ENCODE data around the gene TTLL9.

The TTLL9 gene

DNA sequence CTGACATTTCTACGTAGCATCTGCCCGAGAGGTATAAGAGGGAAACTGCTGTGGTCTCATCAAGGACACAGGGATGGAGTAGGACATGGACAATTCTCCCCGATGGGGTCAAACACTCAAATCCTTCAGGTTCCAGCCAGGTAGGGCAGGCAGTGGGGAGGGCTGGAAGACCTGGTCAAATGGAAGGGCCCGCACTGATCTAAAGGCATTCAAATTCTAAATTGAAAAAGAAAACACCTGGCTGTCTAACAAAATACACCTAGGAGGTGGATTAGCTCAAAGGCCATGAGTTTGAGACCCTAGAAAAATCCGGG, 8.3 kb upstream of the TTLL9 start:
- in situ Hi-C loops (cut with HindIII; ENCODE audit: low sequenced_read_pairs), result no loop called here
- H3K4me3 ChIP-seq (ENCODE audit: low read depth, low read length), result no peak overlapping the region
- TF ChIP-seq, protein P1, sequence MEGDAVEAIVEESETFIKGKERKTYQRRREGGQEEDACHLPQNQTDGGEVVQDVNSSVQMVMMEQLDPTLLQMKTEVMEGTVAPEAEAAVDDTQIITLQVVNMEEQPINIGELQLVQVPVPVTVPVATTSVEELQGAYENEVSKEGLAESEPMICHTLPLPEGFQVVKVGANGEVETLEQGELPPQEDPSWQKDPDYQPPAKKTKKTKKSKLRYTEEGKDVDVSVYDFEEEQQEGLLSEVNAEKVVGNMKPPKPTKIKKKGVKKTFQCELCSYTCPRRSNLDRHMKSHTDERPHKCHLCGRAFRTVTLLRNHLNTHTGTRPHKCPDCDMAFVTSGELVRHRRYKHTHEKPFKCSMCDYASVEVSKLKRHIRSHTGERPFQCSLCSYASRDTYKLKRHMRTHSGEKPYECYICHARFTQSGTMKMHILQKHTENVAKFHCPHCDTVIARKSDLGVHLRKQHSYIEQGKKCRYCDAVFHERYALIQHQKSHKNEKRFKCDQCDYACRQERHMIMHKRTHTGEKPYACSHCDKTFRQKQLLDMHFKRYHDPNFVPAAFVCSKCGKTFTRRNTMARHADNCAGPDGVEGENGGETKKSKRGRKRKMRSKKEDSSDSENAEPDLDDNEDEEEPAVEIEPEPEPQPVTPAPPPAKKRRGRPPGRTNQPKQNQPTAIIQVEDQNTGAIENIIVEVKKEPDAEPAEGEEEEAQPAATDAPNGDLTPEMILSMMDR (IDR thresholded peaks at IDR 0.05; ENCODE audit: low read depth, low read length), result no peak
- DNase-seq (ENCODE audit: low read depth, low spot score), result no peak

DNA sequence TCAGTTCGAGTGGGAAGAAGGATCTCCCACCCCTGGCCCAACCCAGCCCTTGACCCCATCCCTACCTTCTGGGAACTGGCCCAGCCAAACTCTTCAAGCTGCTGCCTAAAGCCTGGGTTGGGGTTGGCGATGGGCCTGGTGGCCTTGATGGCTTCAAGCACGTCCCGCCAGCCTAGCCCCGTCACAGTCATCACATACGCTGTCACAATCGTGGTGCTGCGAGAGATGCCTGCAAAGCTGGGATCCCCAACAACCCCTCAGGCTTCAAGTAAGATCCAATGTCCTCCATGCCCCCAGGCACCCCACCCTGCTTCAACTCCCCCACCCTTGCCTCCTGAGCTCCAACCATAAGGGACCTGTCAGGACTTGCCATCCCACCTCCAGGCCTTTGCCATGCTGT, 7.9 kb upstream of the TTLL9 start:
- H3K4me3 ChIP-seq (ENCODE audit: low read depth, low read length), result no peak overlapping the region
- in situ Hi-C loops (cut with HindIII; ENCODE audit: low sequenced_read_pairs), result no loop called here
- DNase-seq (ENCODE audit: low read depth, low spot score), result no peak
- TF ChIP-seq, protein P1 (IDR thresholded peaks at IDR 0.05; ENCODE audit: low read depth, low read length), result no peak

DNA sequence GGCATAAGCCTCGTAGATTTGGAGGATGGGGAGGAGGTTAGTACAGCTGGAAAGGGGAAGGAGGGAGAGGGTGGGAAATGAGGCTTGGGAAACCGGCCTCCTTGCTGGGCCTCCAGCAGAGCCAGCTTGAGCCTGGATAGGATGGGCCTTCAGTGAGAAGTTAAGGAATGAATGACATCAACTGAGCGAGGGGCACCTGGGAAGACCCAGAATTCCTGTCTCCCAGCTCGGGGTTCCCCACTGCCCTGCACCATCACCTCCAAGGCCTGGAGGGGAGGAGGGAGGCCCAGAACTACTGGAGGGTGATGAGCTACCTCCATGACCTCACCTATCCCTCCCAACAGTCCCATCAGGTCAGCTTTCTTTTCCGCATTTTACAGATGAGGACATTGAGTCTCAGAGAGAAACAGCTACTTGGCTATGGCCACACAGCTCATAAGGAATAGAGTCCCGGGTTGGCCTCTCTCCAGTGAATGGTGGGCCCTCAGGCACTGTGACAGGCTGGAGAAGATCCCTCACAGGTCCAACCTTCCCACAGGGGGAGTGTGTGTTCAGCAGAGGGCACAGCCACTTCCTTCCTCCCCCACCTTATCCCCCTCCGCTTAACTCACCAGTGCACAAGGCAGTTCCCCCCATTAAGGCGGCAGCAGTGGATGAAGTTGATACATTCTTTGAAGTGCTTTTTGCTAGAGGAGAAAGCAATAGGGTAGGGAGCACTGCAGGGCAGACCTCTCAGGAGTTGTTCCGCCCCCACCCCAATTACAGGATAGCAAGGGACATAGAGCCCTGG, 6.9 kb upstream of the TTLL9 start:
- TF ChIP-seq, protein P1 (IDR thresholded peaks at IDR 0.05; ENCODE audit: low read depth, low read length), result no peak
- no peak overlapping the region for H3K4me3 ChIP-seq (ENCODE audit: low read depth, low read length)
- in situ Hi-C loops (cut with HindIII; ENCODE audit: low sequenced_read_pairs), result no loop called here
- DNase-seq (ENCODE audit: low read depth, low spot score), result no peak

DNA sequence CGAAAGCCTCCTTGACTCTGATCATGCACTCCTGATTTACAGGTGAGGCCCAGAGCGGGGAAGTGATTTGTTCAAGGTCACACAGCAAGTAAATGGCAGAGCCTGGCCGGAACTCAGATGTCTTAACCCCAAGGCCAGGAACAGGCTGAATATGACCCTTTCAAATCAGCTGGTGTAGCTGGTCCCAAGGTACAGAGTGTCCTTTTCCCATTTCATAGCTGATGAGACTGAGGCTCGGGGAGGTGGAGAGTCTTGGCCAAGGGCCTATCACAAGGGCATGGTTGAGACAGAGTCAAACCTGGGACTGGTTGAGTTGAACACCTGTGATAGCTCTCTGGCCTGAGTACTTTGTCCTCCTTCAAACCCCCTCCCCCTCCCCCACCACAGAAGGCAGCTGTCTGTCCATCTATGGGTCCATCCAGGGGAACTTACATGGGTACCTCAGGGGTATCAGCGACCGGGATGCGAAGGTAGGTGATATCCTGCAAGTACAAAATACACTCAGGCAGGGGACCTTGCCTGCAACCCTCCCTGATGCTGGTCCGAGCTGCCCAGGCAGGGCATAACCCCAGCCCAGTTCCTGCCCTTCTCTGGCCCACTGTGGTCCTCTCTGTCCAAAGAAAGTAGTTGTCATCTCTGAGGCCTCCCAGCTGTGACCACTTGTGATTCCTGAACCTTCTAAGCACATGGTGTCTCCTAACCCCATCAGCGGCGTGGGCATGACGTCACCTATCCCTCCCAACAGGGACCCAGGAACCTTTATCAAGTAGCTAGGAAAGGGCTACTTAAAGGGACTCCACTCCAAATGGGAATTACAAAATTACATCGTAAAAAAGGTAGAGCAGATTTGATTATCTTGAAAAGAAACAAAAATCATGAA, 5.7 kb upstream of the TTLL9 start:
- DNase-seq (ENCODE audit: low read depth, low spot score), result no peak
- in situ Hi-C loops (cut with HindIII; ENCODE audit: low sequenced_read_pairs), result no loop called here
- TF ChIP-seq, protein P1 (IDR thresholded peaks at IDR 0.05; ENCODE audit: low read depth, low read length), result no peak
- no peak overlapping the region for H3K4me3 ChIP-seq (ENCODE audit: low read depth, low read length)

DNA sequence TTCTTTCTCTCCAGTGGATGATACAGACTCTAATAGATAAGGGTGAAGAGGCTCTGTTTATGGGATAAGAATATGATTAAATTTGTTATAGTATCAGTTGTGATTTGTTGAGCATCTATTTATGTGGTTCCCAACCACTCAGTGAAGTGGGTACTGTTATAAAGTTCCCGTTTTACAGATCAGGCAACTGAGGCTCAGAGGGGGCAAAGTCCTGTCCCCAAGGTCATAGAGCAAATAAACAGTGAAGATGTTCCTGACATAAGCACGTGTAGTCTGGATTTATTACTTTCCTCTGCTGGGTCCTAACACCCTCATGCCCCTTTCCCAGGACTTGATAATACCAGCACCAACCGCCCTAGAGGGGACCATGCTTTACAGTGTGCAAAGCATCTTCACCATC, 4.2 kb upstream of the TTLL9 start:
- H3K4me3 ChIP-seq (ENCODE audit: low read depth, low read length), result no peak overlapping the region
- TF ChIP-seq, protein P1 (IDR thresholded peaks at IDR 0.05; ENCODE audit: low read depth, low read length), result no peak
- no peak for DNase-seq (ENCODE audit: low read depth, low spot score)
- in situ Hi-C loops (cut with HindIII; ENCODE audit: low sequenced_read_pairs), result no loop called here

DNA sequence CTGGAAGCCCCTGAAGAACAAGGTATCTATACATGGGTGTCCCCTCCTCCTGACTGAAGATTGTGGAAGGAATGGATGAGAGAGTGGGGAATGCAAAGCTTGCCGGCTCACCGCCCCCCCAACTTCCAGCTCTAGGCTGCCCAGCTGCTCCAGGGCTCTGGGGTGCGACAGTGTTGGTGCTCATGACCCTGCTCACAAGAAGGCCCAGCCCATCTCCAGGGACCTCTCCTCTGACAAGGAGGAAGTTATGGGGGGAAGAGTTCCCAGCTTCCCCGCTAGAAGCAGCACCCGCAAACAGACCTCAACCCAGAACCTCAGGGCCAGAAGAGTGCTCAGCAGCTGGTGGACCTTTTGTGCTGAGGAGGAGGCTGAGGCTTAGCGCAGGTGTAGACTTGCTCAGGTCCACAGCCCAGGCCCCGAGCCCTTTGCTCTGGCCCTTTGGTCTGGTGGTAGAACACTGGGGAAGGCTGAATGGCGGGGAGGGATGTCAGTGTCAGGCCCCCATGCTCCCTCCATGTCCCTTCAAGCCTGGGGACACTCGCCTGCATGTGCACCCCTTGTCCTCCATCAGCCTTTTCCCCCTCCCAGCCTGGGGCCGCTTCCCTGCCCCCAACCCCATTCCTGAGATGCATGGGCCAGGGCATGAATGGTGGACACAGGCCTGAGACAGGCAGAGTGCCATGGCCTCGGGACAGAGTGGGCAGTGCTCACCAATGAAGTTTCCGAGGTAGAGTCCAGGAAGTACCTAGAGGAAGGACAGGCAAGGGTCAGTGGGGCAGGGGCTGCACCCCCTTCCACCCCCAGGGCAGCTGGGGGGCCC, 1.4 kb upstream of the TTLL9 start:
- DNase-seq (ENCODE audit: low read depth, low spot score), result no peak
- in situ Hi-C loops (cut with HindIII; ENCODE audit: low sequenced_read_pairs), result no loop called here
- no peak overlapping the region for H3K4me3 ChIP-seq (ENCODE audit: low read depth, low read length)
- TF ChIP-seq, protein P1 (IDR thresholded peaks at IDR 0.05; ENCODE audit: low read depth, low read length), result no peak

All from astrocyte of the spinal cord (primary cell).